ENCODE measurements around the gene SORT1. TPM values are rescaled to one million over a fixed set of nuclear protein-coding genes. Genes with fewer than 3 reads are reported as not detected.

The SORT1 gene
- total and polyA plus RNA-seq, 10 donors, result 2.0 to 63.9 (median 35.0) TPM

GRCh38 chr1:109394591-109395281, 3.0 kb downstream of the SORT1 start:
- TF ChIP-seq CTCF (IDR thresholded peaks at IDR 0.05 in 8 of 11, conservative IDR thresholded peaks at IDR 0.05 in 3 of 11) (no peak), POLR2A (IDR thresholded peaks at IDR 0.05) (no peak), POLR2AphosphoS5 (IDR thresholded peaks at IDR 0.05) (no peak)
- peaks cover 17 to 93% (median 63%) of the 10 kb centered on the region in 6 donors for H3K4me1 ChIP-seq
- H3K27me3 ChIP-seq (replicated peaks in 1 of 7), result peaks cover 0 to 59% (median 9%) of the 10 kb centered on the region in 7 donors
- H3K36me3 ChIP-seq, result no peaks in the 10 kb centered on the region
- 77 to 84% (median 82%) methylated on average over 5 of the region's 5 CpGs for WGBS, 5 donors
- DNase-seq, result no peak
- no peak overlapping the region for H3K4me3 ChIP-seq
- H3K9me3 ChIP-seq, result no peaks in the 10 kb centered on the region
- H3K27ac ChIP-seq, result peak overlapping the region in 4 of 8 donors; percentile 76 to 86 (median 82)
- intact Hi-C loops (cut with DNase I; ENCODE audit: low total_unique reads), result loop anchor here (5.0 kb wide), 1 partner anchor 117 kb away; no protein-coding TSS in a partner anchor

GRCh38 chr1:109393617-109394233, 4.0 kb downstream of the SORT1 start:
- WGBS, 5 donors, result 69 to 79% (median 73%) methylated on average over 2 of the region's 2 CpGs
- Histone ChIP-seq H3K4me3 (peak overlapping the region in 1 of 8 donors; percentile 42), H3K36me3 (no peaks in the 10 kb centered on the region), H3K27me3 (replicated peaks in 1 of 7) (peaks cover 0 to 70% (median 9%) of the 10 kb centered on the region in 7 donors), H3K9me3 (no peaks in the 10 kb centered on the region), H3K27ac (peak overlapping the region in 6 of 8 donors; percentile 67 to 86 (median 81)), H3K4me1 (peaks cover 17 to 96% (median 65%) of the 10 kb centered on the region in 6 donors)
- TF ChIP-seq POLR2AphosphoS5 (IDR thresholded peaks at IDR 0.05), result no peak
- no peak for TF ChIP-seq CTCF (IDR thresholded peaks at IDR 0.05 in 8 of 11, conservative IDR thresholded peaks at IDR 0.05 in 3 of 11)
- no peak for TF ChIP-seq POLR2A (IDR thresholded peaks at IDR 0.05)
- intact Hi-C loops (cut with DNase I; ENCODE audit: low total_unique reads), result no loop called here
- DNase-seq, result no peak

- WGBS, 5 donors, result 42 to 70% (median 45%) methylated on average over 10 of the region's 10 CpGs
- Histone ChIP-seq H3K27me3 (replicated peaks in 1 of 7) (peaks cover 0 to 71% (median 9%) of the 10 kb centered on the region in 7 donors), H3K4me1 (peaks cover 14 to 90% (median 58%) of the 10 kb centered on the region in 6 donors), H3K27ac (peak overlapping the region; percentile 9 to 86 (median 78)), H3K4me3 (peak overlapping the region in 3 of 8 donors; percentile 12 to 42 (median 15)), H3K9me3 (no peaks in the 10 kb centered on the region), H3K36me3 (no peaks in the 10 kb centered on the region)
- TF ChIP-seq CTCF (IDR thresholded peaks at IDR 0.05 in 8 of 11, conservative IDR thresholded peaks at IDR 0.05 in 3 of 11) (no peak), POLR2AphosphoS5 (IDR thresholded peaks at IDR 0.05) (peak in 2 of 3 donors; percentile 43 to 50)
- intact Hi-C loops (cut with DNase I; ENCODE audit: low total_unique reads), result no loop called here
- no peak for DNase-seq
These were observed 4.7 kb downstream of the SORT1 start for GRCh38 chr1:109392788-109393616.
